SIG-M5 treated with dmso at 0.1 percent for 504 hours (cell line): ENCODE measurements around the gene ARID3A.
"Not testable (repeated sequence)": the region's sequence is repeated elsewhere in the genome, so short reads cannot be mapped to it uniquely, and the experiment has no call there.

Source experiments
- DNase-seq: peaks from one replicate; lab custom pipeline; 2025; ENCODE audit not compliant: unreplicated experiment; lab: John Stamatoyannopoulos, UW

The ARID3A gene

GRCh38 chr19:945401-946252, 19.8 kb downstream of the ARID3A start:
- DNase-seq: no peak

GRCh38 chr19:947090-947706, 21.4 kb downstream of the ARID3A start:
- no peak for DNase-seq

GRCh38 chr19:947707-948539, 22.1 kb downstream of the ARID3A start:
- peak; percentile 88 for DNase-seq

- DNase-seq: no peak
These were observed 23.1 kb downstream of the ARID3A start for GRCh38 chr19:948842-949496.

- no peak for DNase-seq
These were observed 24.7 kb downstream of the ARID3A start for GRCh38 chr19:950352-951066.

GRCh38 chr19:952049-952679, 26.3 kb downstream of the ARID3A start:
- no peak for DNase-seq

- DNase-seq: no peak
These were observed 27.0 kb downstream of the ARID3A start for GRCh38 chr19:952680-953444.

GRCh38 chr19:953445-954271, 27.8 kb downstream of the ARID3A start:
- DNase-seq: no peak

- DNase-seq: no peak
These were observed 28.4 kb downstream of the ARID3A start for GRCh38 chr19:954272-954671.

GRCh38 chr19:954672-955494, 29.0 kb downstream of the ARID3A start:
- no peak for DNase-seq

- no peak for DNase-seq
These were observed 30.2 kb downstream of the ARID3A start for GRCh38 chr19:955803-956765.

- DNase-seq: no peak
These were observed 31.1 kb downstream of the ARID3A start for GRCh38 chr19:956766-957440.

- DNase-seq: not testable (repeated sequence)
These were observed 31.7 kb downstream of the ARID3A start for GRCh38 chr19:957578-957977.

- peak; percentile 23 for DNase-seq
These were observed 33.4 kb downstream of the ARID3A start for GRCh38 chr19:958967-959855.

- DNase-seq: no peak
These were observed 34.2 kb downstream of the ARID3A start for GRCh38 chr19:960020-960419.
